Measurements from ENCODE around the gene HSD3B2.
A peak's percentile ranks its signal among the peaks of the same experiment; 100 is the strongest.
"Not testable (repeated sequence)": the region's sequence is repeated elsewhere in the genome, so short reads cannot be mapped to it uniquely, and the experiment has no call there.

Gene HSD3B2

GRCh38 chr1:119414950-119415349 lies at the start of gene HSD3B2:
Gene HSD3B2 (plus strand): TSS chr1:119415150. CDS start chr1:119415420, 270 bp downstream.
- no peak for DNase-seq

- no peak for DNase-seq
These were observed 48.5 kb upstream of the HSD3B2 start for GRCh38 chr1:119366424-119366823.

DNA sequence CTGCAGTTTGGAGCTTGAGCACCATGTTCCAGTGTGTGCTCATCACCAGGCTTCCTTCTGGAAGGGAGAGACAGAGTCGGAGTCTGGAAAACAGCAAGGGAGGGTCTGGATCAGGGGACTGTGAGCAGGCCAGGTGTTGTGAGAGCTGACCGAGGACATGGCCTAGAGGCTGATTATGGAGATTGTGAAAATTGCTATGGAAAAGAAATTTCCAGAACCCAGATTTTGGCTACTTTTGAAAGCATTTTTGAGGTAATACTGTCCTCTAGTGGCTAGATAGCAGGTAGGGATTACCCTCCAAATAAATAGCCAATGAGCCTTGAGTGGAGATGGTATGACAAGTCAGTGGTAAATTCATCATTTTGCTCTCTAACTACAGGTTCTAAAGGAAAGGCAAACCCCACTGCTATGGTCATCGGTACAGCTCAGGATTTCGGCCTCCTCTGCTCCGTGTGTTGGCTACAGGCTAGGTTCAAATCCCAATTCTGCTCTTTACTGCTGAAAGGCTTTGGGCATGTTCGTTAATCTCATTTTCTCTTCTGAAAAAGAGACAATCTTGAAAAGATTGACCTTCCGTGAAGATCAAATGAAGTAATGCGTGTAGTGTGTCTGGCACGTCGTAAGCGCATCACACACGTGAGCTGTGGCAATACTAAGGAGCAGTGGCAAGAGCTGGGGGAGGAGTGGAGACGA lies 47.4 kb upstream of the HSD3B2 start:
- DNase-seq: peak; percentile 7

GRCh38 chr1:119368554-119368953 lies 46.4 kb upstream of the HSD3B2 start, which contains the start of gene HAO2:
Gene HAO2 (plus strand): TSS chr1:119368785. CDS start chr1:119381086, 12,301 bp downstream.
- no peak for DNase-seq

DNA sequence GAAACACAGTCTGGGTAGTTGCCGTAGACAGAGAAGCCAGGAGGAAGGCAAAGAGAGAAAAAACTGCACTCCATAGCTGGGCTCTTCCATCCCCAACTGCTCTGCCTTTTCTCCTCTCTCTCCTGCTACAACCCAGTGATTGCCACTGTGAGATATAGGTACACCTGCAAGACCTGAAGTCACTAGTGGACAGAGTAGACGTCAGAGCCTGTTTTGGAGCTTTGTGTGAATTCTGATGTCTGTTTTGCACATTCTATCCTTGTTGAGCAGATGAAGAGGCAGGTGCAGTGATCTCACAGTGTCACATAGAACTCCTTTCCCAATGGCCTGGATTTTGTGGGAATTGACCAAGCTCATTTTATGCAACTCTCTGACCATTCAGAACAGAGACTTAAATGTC lies 44.2 kb upstream of the HSD3B2 start:
- DNase-seq: no peak

DNA sequence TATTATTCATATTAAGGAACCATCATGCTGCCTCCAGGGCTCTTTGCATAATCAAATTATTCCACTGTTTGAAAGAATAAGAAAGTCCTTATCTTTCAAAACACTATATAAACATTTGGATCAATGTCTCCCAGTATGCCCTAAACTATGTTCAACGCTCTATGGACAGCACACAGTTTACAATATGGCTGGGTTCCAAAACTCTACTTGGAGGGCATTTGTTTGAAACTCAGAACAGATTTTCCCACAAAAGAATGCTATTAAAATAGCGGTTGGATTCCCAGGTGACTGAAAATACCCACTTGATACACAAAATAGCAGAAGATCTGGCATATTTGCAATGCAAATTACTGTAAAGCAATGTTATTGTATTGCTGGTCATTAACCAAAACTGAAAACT lies 43.1 kb upstream of the HSD3B2 start:
- no peak for DNase-seq

- DNase-seq: no peak
These were observed 42.4 kb upstream of the HSD3B2 start for GRCh38 chr1:119372503-119373086.

- no peak for DNase-seq
These were observed 41.5 kb upstream of the HSD3B2 start for GRCh38 chr1:119373465-119373864.

GRCh38 chr1:119374208-119374874 lies 40.6 kb upstream of the HSD3B2 start:
- DNase-seq: no peak

GRCh38 chr1:119375366-119375765 lies 39.6 kb upstream of the HSD3B2 start:
- no peak for DNase-seq

GRCh38 chr1:119376594-119376993 lies 38.4 kb upstream of the HSD3B2 start:
- DNase-seq: no peak

GRCh38 chr1:119377594-119377993 lies 37.4 kb upstream of the HSD3B2 start:
- DNase-seq: not testable (repeated sequence)

DNA sequence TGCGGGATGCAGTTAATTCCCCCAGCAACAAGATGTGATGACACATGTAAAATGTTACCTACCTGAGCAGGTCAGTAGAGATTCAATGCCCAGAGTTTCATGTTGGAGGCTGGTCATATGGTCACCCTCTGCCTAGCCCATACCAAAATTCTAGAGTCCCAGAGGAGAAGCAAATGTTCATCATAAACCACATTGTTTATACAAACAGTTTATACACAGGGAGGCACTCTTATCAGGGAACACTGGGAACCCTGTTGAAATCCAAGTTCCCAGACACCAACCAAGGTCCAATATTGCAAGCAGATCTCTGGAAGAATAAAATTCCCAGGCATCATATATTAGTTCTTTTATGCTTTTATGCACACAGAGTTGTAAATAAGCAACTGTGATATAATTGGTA lies 35.8 kb upstream of the HSD3B2 start:
- no peak for DNase-seq

DNA sequence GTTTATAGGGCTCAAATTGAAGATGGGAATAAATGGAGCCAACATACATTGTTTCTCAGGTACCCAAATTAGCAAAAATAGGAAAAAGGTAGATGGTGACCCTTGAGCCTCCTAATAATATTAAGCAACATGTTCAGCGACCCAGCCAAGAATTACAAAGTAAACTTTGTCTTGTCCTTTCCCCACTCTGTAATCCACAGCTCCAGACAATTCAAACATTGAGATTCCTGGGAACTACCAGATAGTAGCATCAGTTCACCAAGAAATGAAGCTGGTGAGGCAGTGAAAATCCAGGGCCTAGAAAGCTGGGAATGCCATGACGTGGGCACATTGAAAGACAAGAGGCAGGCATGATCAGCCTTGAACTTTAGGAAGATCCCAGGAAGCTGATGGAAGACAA lies 34.6 kb upstream of the HSD3B2 start:
- DNase-seq: no peak

- DNase-seq: no peak
These were observed 33.8 kb upstream of the HSD3B2 start for GRCh38 chr1:119380983-119381662.

GRCh38 chr1:119384591-119384990 lies 30.4 kb upstream of the HSD3B2 start:
- DNase-seq: no peak

DNA sequence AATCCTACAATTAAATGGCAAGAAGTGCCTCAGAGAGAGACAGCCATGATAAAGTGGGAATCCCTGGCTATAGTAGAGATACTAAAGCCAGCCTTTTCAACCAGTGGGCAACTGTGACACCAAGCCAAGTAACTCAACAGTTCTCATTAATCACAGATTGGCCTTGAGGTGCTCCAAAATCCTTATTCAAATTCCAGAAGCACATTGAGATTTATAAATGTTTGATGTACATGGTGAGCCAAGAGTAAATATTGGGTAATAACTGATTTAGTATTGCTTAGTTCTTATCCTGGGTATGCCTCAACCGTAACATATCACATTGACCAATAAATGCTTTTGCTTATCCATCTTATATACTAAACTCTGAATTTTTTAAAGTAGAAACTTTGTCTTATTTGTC lies 29.3 kb upstream of the HSD3B2 start:
- no peak for DNase-seq

DNA sequence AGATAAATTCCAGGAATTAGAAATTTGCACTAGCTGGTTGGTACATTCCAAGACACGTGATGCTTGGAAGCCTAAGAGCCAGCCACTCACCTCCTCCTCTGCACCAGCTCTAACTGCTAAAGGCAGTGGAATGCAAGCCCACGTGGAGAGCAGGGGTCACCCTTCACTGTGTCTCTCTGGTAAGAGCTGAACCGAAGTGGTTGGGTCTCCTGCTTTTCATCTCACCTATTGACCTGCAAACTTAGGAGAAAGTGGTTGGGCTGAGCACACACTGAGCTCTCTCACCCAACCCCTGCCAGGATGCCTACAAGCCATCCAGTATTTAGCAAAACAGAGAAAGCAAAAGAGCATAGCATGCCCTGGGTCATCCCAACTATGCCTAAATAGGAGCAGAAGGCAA lies 27.1 kb upstream of the HSD3B2 start:
- DNase-seq: no peak

DNA sequence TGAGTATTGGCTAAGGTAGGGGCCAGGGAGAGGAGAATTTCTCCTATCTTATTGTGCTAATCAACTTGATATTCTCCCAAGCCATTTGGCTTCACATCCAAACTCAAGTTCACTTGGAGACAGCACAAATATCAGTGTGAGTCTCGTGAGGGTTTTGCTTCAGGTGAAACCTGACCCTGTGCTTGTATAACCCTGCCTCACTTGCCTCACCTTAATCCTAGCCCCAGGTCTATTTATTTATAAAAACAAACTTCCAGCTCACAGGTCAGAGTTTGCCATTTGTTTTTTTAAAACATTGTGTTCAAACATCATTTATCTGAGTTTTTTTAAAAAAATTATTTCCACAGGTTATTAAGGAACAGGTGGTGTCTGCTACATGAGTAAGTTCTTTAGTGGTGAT lies 26.5 kb upstream of the HSD3B2 start:
- no peak for DNase-seq

DNA sequence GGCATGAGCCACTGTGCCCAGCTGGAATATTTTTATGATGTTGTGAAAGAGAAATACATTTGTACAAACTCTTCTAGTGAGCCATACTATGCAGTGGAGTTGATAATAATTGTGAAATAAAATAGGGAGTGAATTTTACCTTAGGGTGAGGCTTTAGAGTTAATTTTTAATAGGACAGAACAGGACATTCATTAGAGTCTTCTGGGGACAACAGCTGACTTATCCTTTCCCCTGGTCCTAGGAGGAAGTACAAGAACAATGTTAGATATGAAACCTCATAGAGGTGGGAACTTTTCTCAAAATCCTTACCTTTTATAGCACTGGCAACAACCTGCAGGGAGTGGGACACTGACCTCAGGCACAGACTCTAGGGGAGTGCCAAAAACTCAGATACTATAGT lies 24.4 kb upstream of the HSD3B2 start:
- DNase-seq: no peak

- no peak for DNase-seq
These were observed 23.2 kb upstream of the HSD3B2 start for GRCh38 chr1:119391749-119392148.

GRCh38 chr1:119394085-119394484 lies 20.9 kb upstream of the HSD3B2 start:
- DNase-seq: no peak

DNA sequence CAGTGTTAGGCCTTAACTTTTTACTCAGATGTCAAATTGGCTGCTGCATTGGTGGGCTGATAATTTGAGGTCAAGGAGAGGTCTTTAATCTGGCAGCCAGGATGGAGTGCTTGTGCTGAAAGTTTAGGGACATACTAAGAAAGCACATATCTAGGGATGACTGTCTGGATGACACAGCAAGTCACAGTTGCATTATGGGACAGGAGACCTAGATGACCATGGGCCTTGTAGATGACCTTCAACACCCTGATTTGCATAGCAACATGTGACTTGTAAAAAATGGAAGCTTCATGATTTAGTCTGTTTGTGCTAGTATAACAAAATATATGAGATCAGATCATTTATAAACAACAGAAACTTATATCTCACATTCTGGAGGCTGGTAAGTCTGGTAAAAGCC lies 18.0 kb upstream of the HSD3B2 start:
- no peak for DNase-seq

DNA sequence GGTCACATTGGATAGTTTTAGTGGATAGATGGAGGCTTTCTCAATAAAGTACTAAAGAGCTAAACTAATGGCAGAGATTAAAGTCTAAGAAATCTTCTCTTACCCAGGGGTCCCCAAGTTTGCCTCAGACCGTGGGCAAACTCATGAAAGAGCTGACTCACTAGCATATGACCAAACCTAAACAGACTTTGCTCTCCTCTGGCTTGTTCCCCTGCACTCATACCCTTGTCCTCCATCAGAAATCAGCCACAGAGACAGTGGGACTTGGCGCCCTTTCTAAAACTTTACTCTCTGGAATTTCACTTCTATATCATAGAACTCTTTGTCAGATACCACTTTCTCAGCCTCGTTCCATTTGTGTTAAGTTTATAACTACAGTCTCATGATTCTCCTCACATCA lies 17.0 kb upstream of the HSD3B2 start:
- no peak for DNase-seq
